WTC11 (cell line): ENCODE measurements around the gene PHKG2. TPM values are rescaled to one million over a fixed set of nuclear protein-coding genes. Genes with fewer than 3 reads are reported as not detected.

Source experiments
- ATF1 ChIP-seq: sonication (generic); formaldehyde crosslinking; IDR thresholded peaks from 2 replicates; pipeline ENCODE4 v1.8.1; 2023; ENCODE audit warnings: mild to moderate bottlenecking, moderate library complexity, missing genetic modification reagents
- CBFB ChIP-seq: sonication (generic); formaldehyde crosslinking; IDR thresholded peaks from 2 replicates; pipeline ENCODE4 v1.8.1; 2022; ENCODE audit warnings: mild to moderate bottlenecking, low read depth, missing genetic modification reagents
- FOXK1 ChIP-seq: sonication (generic); formaldehyde crosslinking; IDR thresholded peaks from 2 replicates; pipeline ENCODE4 v1.8.0; 2022; ENCODE audit warnings: mild to moderate bottlenecking, moderate library complexity, missing genetic modification reagents
- FOXP1 ChIP-seq: sonication (generic); formaldehyde crosslinking; IDR thresholded peaks from 2 replicates; pipeline ENCODE4 v1.8.0; 2022; ENCODE audit warnings: missing genetic modification reagents, mild to moderate bottlenecking, moderate library complexity, borderline replicate concordance
- HMGA2 ChIP-seq: fragments of 250-450 bp; sonication (Bioruptor Pico); IDR thresholded peaks from 2 replicates; pipeline ENCODE4 v1.4.0; 2021; ENCODE audit warnings: mild to moderate bottlenecking, moderate library complexity
- JUN ChIP-seq: sonication (generic); formaldehyde crosslinking; IDR thresholded peaks from 2 replicates; pipeline ENCODE4 v1.8.0; 2023; ENCODE audit warnings: mild to moderate bottlenecking, missing genetic modification reagents
- NFE2L1 ChIP-seq: sonication (generic); formaldehyde crosslinking; IDR thresholded peaks from 2 replicates; pipeline ENCODE4 v1.8.1; 2023; ENCODE audit warnings: missing genetic modification reagents
- NR2C2 ChIP-seq: sonication (generic); formaldehyde crosslinking; IDR thresholded peaks from 2 replicates; pipeline ENCODE4 v1.8.0; 2022; ENCODE audit warnings: mild to moderate bottlenecking, missing genetic modification reagents
- PRRX2 ChIP-seq: fragments of 250-450 bp; sonication (Bioruptor Pico); IDR thresholded peaks from 2 replicates; pipeline ENCODE4 v1.8.0; 2021; ENCODE audit warnings: mild to moderate bottlenecking
- RELA ChIP-seq: sonication (generic); formaldehyde crosslinking; IDR thresholded peaks from 2 replicates; pipeline ENCODE4 v1.8.1; 2022; ENCODE audit warnings: missing genetic modification reagents, mild to moderate bottlenecking, borderline replicate concordance
- SP1 ChIP-seq: sonication (generic); formaldehyde crosslinking; conservative IDR thresholded peaks from 2 replicates; pipeline ENCODE4 v1.8.1; 2022; ENCODE audit warnings: missing genetic modification reagents
- TEAD1 ChIP-seq: sonication (generic); formaldehyde crosslinking; IDR thresholded peaks from 2 replicates; pipeline ENCODE4 v1.8.0; 2022; ENCODE audit warnings: mild to moderate bottlenecking, missing genetic modification reagents
- TEAD4 ChIP-seq: sonication (generic); formaldehyde crosslinking; IDR thresholded peaks from 2 replicates; pipeline ENCODE4 v1.8.0; 2022; ENCODE audit warnings: mild to moderate bottlenecking, missing genetic modification reagents
- total RNA-seq: library from RNA; stranded (reverse); gene quantifications from 3 replicates; pipeline ENCODE4 v1.2.3, GENCODE V29; 2021
- TF ChIP-seq, protein P1 (sequence below): sonication (generic); formaldehyde crosslinking; IDR thresholded peaks from 2 replicates; pipeline ENCODE4 v1.8.1; 2023; ENCODE audit warnings: mild to moderate bottlenecking, missing genetic modification reagents, moderate library complexity
- TF ChIP-seq, protein P2 (sequence below): fragments of 250-450 bp; sonication (Bioruptor Pico); IDR thresholded peaks from 2 replicates; pipeline ENCODE4 v1.8.0; 2021; ENCODE audit warnings: mild to moderate bottlenecking
- TF ChIP-seq, protein P3 (sequence below): sonication (generic); formaldehyde crosslinking; IDR thresholded peaks from 2 replicates; pipeline ENCODE4 v1.8.0; 2022; ENCODE audit warnings: missing genetic modification reagents
- TF ChIP-seq, protein P4 (sequence below): fragments of 250-450 bp; sonication (Bioruptor Pico); IDR thresholded peaks from 2 replicates; pipeline ENCODE4 v1.9.0; 2021; ENCODE audit warnings: mild to moderate bottlenecking, borderline replicate concordance
- TF ChIP-seq, protein P5 (sequence below): sonication (generic); formaldehyde crosslinking; IDR thresholded peaks from 2 replicates; pipeline ENCODE4 v1.8.0; 2023; ENCODE audit warnings: missing genetic modification reagents
- TF ChIP-seq, protein P6 (sequence below): fragments of 250-450 bp; sonication (Bioruptor Pico); conservative IDR thresholded peaks from 2 replicates; pipeline ENCODE4 v1.9.0; 2021; ENCODE audit warnings: mild to moderate bottlenecking
- TF ChIP-seq, protein P7 (sequence below): sonication (generic); formaldehyde crosslinking; IDR thresholded peaks from 2 replicates; pipeline ENCODE4 v1.8.0; 2023; ENCODE audit warnings: missing genetic modification reagents, mild to moderate bottlenecking, borderline replicate concordance

PHKG2 gene
- total RNA-seq, 1 experiment from 2014 or later: 50.5 TPM

DNA sequence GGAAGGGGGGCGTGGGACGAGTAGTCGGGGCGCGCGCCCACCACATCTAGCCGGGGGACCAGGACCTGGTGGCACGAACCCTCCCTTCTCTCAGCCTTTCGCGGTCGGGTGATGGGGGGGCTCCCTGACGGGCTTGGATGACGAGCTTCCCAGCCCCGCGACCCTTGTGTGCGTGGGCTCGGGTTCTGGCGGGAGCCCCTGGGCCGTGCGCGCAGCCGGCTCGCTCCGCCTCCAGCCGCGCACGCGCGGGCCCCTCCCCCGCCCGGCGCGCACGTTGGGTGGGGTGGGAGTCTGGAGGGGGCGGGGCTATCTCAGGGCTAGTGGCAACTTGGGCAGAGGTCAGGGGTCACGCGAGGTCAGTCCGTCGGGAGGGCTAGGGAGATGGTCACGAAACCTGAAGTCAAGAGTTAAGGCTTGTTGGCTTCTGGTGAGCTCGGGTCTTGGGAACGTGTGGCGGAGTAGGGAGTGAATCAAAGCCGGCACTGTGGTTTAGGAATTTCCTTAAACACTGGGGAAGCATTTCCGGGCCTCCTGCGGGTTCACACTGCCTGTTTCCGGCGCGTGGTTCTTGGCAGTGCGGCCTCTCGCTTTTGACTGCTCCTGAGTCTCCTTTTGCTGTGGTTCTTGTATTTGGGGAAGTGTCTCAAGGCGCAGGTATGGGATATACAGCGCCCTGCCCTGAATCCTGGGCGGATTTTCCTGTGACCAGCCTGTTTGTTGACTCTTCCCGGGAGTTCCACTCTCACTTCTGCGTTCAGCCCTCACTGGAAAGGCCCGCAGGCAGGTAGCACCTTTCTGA lies 49.2 kb upstream of the PHKG2 start, which contains the start of gene SRCAP (continued):
- TF ChIP-seq, protein P1, sequence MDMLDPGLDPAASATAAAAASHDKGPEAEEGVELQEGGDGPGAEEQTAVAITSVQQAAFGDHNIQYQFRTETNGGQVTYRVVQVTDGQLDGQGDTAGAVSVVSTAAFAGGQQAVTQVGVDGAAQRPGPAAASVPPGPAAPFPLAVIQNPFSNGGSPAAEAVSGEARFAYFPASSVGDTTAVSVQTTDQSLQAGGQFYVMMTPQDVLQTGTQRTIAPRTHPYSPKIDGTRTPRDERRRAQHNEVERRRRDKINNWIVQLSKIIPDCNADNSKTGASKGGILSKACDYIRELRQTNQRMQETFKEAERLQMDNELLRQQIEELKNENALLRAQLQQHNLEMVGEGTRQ (CRISPR knock-in tag): 0 out of 2 replicates have a peak, but pooled peaks have one; percentile 14
- TF ChIP-seq JUN (CRISPR knock-in tag) (0 out of 2 replicates have a peak, but pooled peaks have one; percentile 19), HMGA2 (CRISPR knock-in tag) (no peak), NR2C2 (CRISPR knock-in tag) (peak; percentile 54), RELA (peak; percentile 73), SP1 (CRISPR knock-in tag) (peak; percentile 48; the same call in 1 of the 2 replicates), FOXK1 (CRISPR knock-in tag) (peak; percentile 66; the same call in 1 of the 2 replicates), TEAD4 (CRISPR knock-in tag) (peak; percentile 8; the same call in 1 of the 2 replicates), TEAD1 (peak; percentile 41; the same call in 1 of the 2 replicates), CBFB (CRISPR knock-in tag) (0 out of 2 replicates have a peak, but pooled peaks have one; percentile 72), NFE2L1 (no peak; the same call in 1 of the 2 replicates), PRRX2 (CRISPR knock-in tag) (no peak), FOXP1 (peak; percentile 47; the same call in 1 of the 2 replicates), ATF1 (no peak)
- TF ChIP-seq, protein P2, sequence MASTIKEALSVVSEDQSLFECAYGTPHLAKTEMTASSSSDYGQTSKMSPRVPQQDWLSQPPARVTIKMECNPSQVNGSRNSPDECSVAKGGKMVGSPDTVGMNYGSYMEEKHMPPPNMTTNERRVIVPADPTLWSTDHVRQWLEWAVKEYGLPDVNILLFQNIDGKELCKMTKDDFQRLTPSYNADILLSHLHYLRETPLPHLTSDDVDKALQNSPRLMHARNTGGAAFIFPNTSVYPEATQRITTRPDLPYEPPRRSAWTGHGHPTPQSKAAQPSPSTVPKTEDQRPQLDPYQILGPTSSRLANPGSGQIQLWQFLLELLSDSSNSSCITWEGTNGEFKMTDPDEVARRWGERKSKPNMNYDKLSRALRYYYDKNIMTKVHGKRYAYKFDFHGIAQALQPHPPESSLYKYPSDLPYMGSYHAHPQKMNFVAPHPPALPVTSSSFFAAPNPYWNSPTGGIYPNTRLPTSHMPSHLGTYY (CRISPR knock-in tag): no peak
- TF ChIP-seq, protein P3, sequence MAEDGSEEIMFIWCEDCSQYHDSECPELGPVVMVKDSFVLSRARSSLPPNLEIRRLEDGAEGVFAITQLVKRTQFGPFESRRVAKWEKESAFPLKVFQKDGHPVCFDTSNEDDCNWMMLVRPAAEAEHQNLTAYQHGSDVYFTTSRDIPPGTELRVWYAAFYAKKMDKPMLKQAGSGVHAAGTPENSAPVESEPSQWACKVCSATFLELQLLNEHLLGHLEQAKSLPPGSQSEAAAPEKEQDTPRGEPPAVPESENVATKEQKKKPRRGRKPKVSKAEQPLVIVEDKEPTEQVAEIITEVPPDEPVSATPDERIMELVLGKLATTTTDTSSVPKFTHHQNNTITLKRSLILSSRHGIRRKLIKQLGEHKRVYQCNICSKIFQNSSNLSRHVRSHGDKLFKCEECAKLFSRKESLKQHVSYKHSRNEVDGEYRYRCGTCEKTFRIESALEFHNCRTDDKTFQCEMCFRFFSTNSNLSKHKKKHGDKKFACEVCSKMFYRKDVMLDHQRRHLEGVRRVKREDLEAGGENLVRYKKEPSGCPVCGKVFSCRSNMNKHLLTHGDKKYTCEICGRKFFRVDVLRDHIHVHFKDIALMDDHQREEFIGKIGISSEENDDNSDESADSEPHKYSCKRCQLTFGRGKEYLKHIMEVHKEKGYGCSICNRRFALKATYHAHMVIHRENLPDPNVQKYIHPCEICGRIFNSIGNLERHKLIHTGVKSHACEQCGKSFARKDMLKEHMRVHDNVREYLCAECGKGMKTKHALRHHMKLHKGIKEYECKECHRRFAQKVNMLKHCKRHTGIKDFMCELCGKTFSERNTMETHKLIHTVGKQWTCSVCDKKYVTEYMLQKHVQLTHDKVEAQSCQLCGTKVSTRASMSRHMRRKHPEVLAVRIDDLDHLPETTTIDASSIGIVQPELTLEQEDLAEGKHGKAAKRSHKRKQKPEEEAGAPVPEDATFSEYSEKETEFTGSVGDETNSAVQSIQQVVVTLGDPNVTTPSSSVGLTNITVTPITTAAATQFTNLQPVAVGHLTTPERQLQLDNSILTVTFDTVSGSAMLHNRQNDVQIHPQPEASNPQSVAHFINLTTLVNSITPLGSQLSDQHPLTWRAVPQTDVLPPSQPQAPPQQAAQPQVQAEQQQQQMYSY (CRISPR knock-in tag): no peak; the same call in 1 of the 2 replicates
- TF ChIP-seq, protein P4, sequence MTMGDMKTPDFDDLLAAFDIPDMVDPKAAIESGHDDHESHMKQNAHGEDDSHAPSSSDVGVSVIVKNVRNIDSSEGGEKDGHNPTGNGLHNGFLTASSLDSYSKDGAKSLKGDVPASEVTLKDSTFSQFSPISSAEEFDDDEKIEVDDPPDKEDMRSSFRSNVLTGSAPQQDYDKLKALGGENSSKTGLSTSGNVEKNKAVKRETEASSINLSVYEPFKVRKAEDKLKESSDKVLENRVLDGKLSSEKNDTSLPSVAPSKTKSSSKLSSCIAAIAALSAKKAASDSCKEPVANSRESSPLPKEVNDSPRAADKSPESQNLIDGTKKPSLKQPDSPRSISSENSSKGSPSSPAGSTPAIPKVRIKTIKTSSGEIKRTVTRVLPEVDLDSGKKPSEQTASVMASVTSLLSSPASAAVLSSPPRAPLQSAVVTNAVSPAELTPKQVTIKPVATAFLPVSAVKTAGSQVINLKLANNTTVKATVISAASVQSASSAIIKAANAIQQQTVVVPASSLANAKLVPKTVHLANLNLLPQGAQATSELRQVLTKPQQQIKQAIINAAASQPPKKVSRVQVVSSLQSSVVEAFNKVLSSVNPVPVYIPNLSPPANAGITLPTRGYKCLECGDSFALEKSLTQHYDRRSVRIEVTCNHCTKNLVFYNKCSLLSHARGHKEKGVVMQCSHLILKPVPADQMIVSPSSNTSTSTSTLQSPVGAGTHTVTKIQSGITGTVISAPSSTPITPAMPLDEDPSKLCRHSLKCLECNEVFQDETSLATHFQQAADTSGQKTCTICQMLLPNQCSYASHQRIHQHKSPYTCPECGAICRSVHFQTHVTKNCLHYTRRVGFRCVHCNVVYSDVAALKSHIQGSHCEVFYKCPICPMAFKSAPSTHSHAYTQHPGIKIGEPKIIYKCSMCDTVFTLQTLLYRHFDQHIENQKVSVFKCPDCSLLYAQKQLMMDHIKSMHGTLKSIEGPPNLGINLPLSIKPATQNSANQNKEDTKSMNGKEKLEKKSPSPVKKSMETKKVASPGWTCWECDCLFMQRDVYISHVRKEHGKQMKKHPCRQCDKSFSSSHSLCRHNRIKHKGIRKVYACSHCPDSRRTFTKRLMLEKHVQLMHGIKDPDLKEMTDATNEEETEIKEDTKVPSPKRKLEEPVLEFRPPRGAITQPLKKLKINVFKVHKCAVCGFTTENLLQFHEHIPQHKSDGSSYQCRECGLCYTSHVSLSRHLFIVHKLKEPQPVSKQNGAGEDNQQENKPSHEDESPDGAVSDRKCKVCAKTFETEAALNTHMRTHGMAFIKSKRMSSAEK (CRISPR knock-in tag): no peak
- TF ChIP-seq, protein P5, sequence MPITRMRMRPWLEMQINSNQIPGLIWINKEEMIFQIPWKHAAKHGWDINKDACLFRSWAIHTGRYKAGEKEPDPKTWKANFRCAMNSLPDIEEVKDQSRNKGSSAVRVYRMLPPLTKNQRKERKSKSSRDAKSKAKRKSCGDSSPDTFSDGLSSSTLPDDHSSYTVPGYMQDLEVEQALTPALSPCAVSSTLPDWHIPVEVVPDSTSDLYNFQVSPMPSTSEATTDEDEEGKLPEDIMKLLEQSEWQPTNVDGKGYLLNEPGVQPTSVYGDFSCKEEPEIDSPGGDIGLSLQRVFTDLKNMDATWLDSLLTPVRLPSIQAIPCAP (CRISPR knock-in tag): 0 out of 2 replicates have a peak, but pooled peaks have one; percentile 20
- TF ChIP-seq, protein P6, sequence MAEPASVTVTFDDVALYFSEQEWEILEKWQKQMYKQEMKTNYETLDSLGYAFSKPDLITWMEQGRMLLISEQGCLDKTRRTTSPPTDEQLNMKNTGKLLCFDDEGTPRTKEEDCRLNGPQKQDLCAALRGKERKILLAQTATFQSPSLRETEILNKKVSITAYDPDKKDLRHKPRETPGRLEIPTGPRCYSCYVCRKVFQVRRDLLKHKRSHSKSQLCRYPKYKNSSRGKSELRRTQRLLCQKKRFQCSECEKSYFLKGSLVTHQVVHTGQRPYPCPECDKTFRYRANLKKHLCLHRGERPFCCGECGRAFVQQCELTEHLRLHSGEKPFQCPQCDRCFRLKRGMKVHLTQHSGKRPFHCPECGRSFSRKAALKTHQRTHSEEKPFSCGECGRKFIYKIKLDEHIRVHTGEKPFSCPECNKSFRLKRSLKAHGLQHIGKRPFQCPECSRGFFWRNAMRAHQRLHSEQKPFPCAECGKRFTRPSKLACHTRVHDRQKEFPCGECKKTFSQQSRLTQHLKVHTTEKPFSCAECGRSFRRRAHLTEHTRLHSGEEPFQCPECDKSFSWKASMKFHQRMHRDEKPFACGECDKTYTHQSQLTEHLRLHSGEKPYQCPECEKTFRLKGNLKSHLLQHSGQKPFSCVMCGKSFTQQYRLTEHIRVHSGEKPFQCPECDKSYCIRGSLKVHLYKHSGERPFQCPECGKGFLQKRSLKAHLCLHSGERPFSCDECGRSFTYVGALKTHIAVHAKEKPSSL (CRISPR knock-in tag): no peak
- TF ChIP-seq, protein P7, sequence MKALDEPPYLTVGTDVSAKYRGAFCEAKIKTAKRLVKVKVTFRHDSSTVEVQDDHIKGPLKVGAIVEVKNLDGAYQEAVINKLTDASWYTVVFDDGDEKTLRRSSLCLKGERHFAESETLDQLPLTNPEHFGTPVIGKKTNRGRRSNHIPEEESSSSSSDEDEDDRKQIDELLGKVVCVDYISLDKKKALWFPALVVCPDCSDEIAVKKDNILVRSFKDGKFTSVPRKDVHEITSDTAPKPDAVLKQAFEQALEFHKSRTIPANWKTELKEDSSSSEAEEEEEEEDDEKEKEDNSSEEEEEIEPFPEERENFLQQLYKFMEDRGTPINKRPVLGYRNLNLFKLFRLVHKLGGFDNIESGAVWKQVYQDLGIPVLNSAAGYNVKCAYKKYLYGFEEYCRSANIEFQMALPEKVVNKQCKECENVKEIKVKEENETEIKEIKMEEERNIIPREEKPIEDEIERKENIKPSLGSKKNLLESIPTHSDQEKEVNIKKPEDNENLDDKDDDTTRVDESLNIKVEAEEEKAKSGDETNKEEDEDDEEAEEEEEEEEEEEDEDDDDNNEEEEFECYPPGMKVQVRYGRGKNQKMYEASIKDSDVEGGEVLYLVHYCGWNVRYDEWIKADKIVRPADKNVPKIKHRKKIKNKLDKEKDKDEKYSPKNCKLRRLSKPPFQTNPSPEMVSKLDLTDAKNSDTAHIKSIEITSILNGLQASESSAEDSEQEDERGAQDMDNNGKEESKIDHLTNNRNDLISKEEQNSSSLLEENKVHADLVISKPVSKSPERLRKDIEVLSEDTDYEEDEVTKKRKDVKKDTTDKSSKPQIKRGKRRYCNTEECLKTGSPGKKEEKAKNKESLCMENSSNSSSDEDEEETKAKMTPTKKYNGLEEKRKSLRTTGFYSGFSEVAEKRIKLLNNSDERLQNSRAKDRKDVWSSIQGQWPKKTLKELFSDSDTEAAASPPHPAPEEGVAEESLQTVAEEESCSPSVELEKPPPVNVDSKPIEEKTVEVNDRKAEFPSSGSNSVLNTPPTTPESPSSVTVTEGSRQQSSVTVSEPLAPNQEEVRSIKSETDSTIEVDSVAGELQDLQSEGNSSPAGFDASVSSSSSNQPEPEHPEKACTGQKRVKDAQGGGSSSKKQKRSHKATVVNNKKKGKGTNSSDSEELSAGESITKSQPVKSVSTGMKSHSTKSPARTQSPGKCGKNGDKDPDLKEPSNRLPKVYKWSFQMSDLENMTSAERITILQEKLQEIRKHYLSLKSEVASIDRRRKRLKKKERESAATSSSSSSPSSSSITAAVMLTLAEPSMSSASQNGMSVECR (CRISPR knock-in tag): peak; percentile 43; the same call in 1 of the 2 replicates
